SU-DHL-6 (cell line): ENCODE results near the gene FRA10AC1.

Experiments used
- H2AFZ ChIP-seq: fragments of 200-600 bp; sonication (generic); 2 replicates; pipeline ENCODE4 v1.6.1; 2014; ENCODE audit warnings: low read depth, mild to moderate bottlenecking, moderate library complexity, mixed read lengths, antibody characterized with exemption, low read length; ENCODE audit not compliant: severe bottlenecking
- H3F3A ChIP-seq: fragments of 200-600 bp; shearing (Covaris generic); 2 replicates; pipeline ENCODE4 v1.6.0; 2016; ENCODE audit warnings: antibody characterized with exemption, mild to moderate bottlenecking; ENCODE audit not compliant: insufficient read depth
- H3K27ac ChIP-seq: fragments of 200-600 bp; sonication (generic); 2 replicates; pipeline ENCODE4 v1.5.1; 2016; ENCODE audit warnings: low read depth, mild to moderate bottlenecking, low read length, moderate library complexity, mixed read lengths
- H3K27me3 ChIP-seq: fragments of 200-600 bp; sonication (generic), shearing (Covaris generic); 2 replicates; pipeline ENCODE4 v1.6.0; 2014; ENCODE audit warnings: mild to moderate bottlenecking, low read length
- H3K36me3 ChIP-seq: fragments of 200-600 bp; sonication (generic); 2 replicates; pipeline ENCODE4 v1.6.1; 2014; ENCODE audit warnings: mild to moderate bottlenecking, low read length, mixed read lengths
- H3K4me2 ChIP-seq: fragments of 300-600, 200-600 bp; shearing (Covaris generic), sonication (generic); 2 replicates; pipeline ENCODE4 v1.6.0; 2014; ENCODE audit warnings: low read length, low read depth, mild to moderate bottlenecking; ENCODE audit not compliant: poor library complexity, severe bottlenecking
- H3K4me3 ChIP-seq: fragments of 200-600 bp; sonication (generic); 2 replicates; pipeline ENCODE4 v1.5.1; 2014; ENCODE audit warnings: antibody characterized with exemption, low read length, mild to moderate bottlenecking, mixed read lengths; ENCODE audit not compliant: insufficient read depth, poor library complexity, severe bottlenecking
- H3K79me2 ChIP-seq: fragments of 200-600 bp; sonication (generic); 2 replicates; pipeline ENCODE4 v1.6.1; 2014; ENCODE audit warnings: mild to moderate bottlenecking, low read length, moderate library complexity; ENCODE audit not compliant: insufficient read depth
- H3K9ac ChIP-seq: fragments of 200-600 bp; sonication (generic); 2 replicates; pipeline ENCODE4 v1.7.0; 2014; ENCODE audit warnings: mild to moderate bottlenecking, low read length
- H3K9me2 ChIP-seq: fragments of 200-600 bp; sonication (generic); replicated peaks from 2 replicates; pipeline ENCODE4 v1.6.1; 2014; ENCODE audit warnings: low read length; ENCODE audit not compliant: insufficient read depth
- H3K9me3 ChIP-seq: fragments of 200-600 bp; sonication (generic); 2 replicates; pipeline ENCODE4 v1.6.1; 2014; ENCODE audit warnings: low read length, mixed read lengths; ENCODE audit not compliant: insufficient read depth
- H4K20me1 ChIP-seq: fragments of 200-600 bp; sonication (generic); 2 replicates; pipeline ENCODE4 v1.6.1; 2014; ENCODE audit warnings: low read depth, mild to moderate bottlenecking, antibody characterized with exemption, low read length, moderate library complexity, mixed read lengths
- CTCF ChIP-seq: fragments of 200-600 bp; sonication (generic); IDR thresholded peaks from one replicate; pipeline ENCODE4 v1.5.1; 2017; ENCODE audit warnings: antibody characterized with exemption, mild to moderate bottlenecking, low read length, moderate library complexity; ENCODE audit not compliant: insufficient read depth, poor library complexity, severe bottlenecking
- EZH2phosphoT487 ChIP-seq: fragments of 200-600 bp; sonication (generic), shearing (Covaris generic); conservative IDR thresholded peaks from 2 replicates; pipeline ENCODE4 v1.6.1; 2018; ENCODE audit warnings: mild to moderate bottlenecking, antibody characterized with exemption, low read length, moderate library complexity, mixed read lengths

Gene FRA10AC1

GRCh38 chr10:93712593-93712992 lies 10.2 kb upstream of the FRA10AC1 start:
- Histone ChIP-seq H3K36me3 (no peaks in the 10 kb centered on the region), H3K4me3 (no peak overlapping the region), H3K27ac (no peak overlapping the region), H3K9me3 (no peaks in the 10 kb centered on the region), H3K4me2 (no peak overlapping the region), H3K9ac (no peak overlapping the region), H3K9me2 (no peaks in the 10 kb centered on the region), H3K79me2 (no peaks in the 10 kb centered on the region), H4K20me1 (no peaks in the 10 kb centered on the region), H3K27me3 (no peaks in the 10 kb centered on the region), H3F3A (no peaks in the 10 kb centered on the region), H2AFZ (no peak overlapping the region)
- TF ChIP-seq CTCF (no peak), EZH2phosphoT487 (no peak)

- Histone ChIP-seq H3K27me3 (no peaks in the 10 kb centered on the region), H3K9ac (no peak overlapping the region), H3K9me2 (no peaks in the 10 kb centered on the region), H3K27ac (no peak overlapping the region), H3F3A (no peaks in the 10 kb centered on the region), H3K36me3 (no peaks in the 10 kb centered on the region), H3K9me3 (no peaks in the 10 kb centered on the region), H3K79me2 (no peaks in the 10 kb centered on the region), H3K4me2 (no peak overlapping the region), H2AFZ (no peak overlapping the region), H3K4me3 (no peak overlapping the region), H4K20me1 (no peaks in the 10 kb centered on the region)
- TF ChIP-seq CTCF = no peak
- TF ChIP-seq EZH2phosphoT487 = no peak
Measured at GRCh38 chr10:93711891-93712290, 9.5 kb upstream of the FRA10AC1 start.

- no peak overlapping the region for H3K4me2 ChIP-seq
- no peaks in the 10 kb centered on the region for H3F3A ChIP-seq
- no peaks in the 10 kb centered on the region for H3K9me3 ChIP-seq
- H3K79me2 ChIP-seq = no peaks in the 10 kb centered on the region
- H3K36me3 ChIP-seq = no peaks in the 10 kb centered on the region
- H3K27me3 ChIP-seq = no peaks in the 10 kb centered on the region
- no peaks in the 10 kb centered on the region for H3K9me2 ChIP-seq
- H3K27ac ChIP-seq = no peak overlapping the region
- no peak overlapping the region for H3K4me3 ChIP-seq
- H3K9ac ChIP-seq = no peak overlapping the region
- H2AFZ ChIP-seq = no peak overlapping the region
- no peaks in the 10 kb centered on the region for H4K20me1 ChIP-seq
- TF ChIP-seq CTCF = no peak
- no peak for TF ChIP-seq EZH2phosphoT487
Measured at GRCh38 chr10:93710333-93710909, 8.0 kb upstream of the FRA10AC1 start.
